Measurements from ENCODE around the gene PAPPA. TPM values are rescaled to one million over a fixed set of nuclear protein-coding genes. Genes with fewer than 3 reads are reported as not detected.

PAPPA gene
- total RNA-seq, 1 experiment from 2014 or later: 0.17 TPM

- no peak overlapping the region for H3T11ph ChIP-seq (ENCODE audit: low read length)
- H3K4me1 ChIP-seq (ENCODE audit: insufficient read depth, low read length): peaks cover 10% of the 10 kb centered on the region
- WGBS (ENCODE audit: extremely low coverage, insufficient read length, low lambda C conversion rate): no CpG with 5 or more reads among the region's 1 CpG
- no peak overlapping the region for H4K8ac ChIP-seq (replicated peaks; ENCODE audit: insufficient read length, low read depth, low read length)
- H2BK20ac ChIP-seq (ENCODE audit: low read depth, low read length, poor library complexity, severe bottlenecking): no peak overlapping the region
- H3K27me3 Mint-ChIP-seq (ENCODE audit: low read depth): peaks cover 95% of the 10 kb centered on the region
- no peaks in the 10 kb centered on the region; a peak in 1 of 7 replicates for H3K36me3 Mint-ChIP-seq (ENCODE audit: insufficient read depth in 1 of 3, low read depth in 3 of 3)
- no peak overlapping the region for H2AK5ac ChIP-seq (ENCODE audit: insufficient read length, low read length)
- no peaks in the 10 kb centered on the region; a peak in 1 of 5 replicates for H3K9me3 Mint-ChIP-seq
- no peaks in the 10 kb centered on the region for H4K20me1 ChIP-seq (ENCODE audit: control insufficient read depth, insufficient read depth, insufficient read length)
- no peak for DNase-seq
- H2BK120ac ChIP-seq (ENCODE audit: low read depth, low read length, poor library complexity, severe bottlenecking): no peak overlapping the region
- no peak overlapping the region for H4K91ac ChIP-seq (ENCODE audit: insufficient read length, low read depth, low read length)
- H2BK15ac ChIP-seq (ENCODE audit: low read depth, low read length): no peak overlapping the region
- no peak overlapping the region for H3K18ac ChIP-seq (ENCODE audit: insufficient read length, low read depth, low read length)
- H3K27me3 ChIP-seq (ENCODE audit: insufficient read depth, low read length): peaks cover 40% of the 10 kb centered on the region
- H3K9me3 ChIP-seq (ENCODE audit: control insufficient read depth, low read depth, low read length): no peaks in the 10 kb centered on the region
- no peak overlapping the region for H3K14ac ChIP-seq (ENCODE audit: insufficient read depth, low read length)
- no peaks in the 10 kb centered on the region for H3K79me1 ChIP-seq (ENCODE audit: insufficient read depth, low read depth, low read length, poor library complexity, severe bottlenecking)
- H3K4me2 ChIP-seq (ENCODE audit: insufficient read depth, insufficient read length, low read length): no peak overlapping the region
- H2AFZ ChIP-seq (ENCODE audit: low read length): no peak overlapping the region
- H3K4me3 Mint-ChIP-seq: no peak overlapping the region
- no peak overlapping the region for H3K27ac Mint-ChIP-seq
- peaks cover 66 to 76% of the 10 kb centered on the region in 2 experiments for H3K4me1 Mint-ChIP-seq
- no peak overlapping the region for H3K56ac ChIP-seq (ENCODE audit: insufficient read length, low read depth, low read length)
- no peak overlapping the region for H2BK5ac ChIP-seq (ENCODE audit: insufficient read length, low read length)
- no peak overlapping the region for H3K9ac ChIP-seq (ENCODE audit: extremely low read depth, insufficient read length, low read length)
- no peak overlapping the region for H4K5ac ChIP-seq (ENCODE audit: insufficient read length, low read depth, low read length)
- H3K4ac ChIP-seq (ENCODE audit: low read depth, low read length): no peak overlapping the region
- H3K27ac ChIP-seq (ENCODE audit: insufficient read length, low read depth, low read length): no peak overlapping the region
- no peak overlapping the region for H2BK12ac ChIP-seq (ENCODE audit: insufficient read length, low read depth, low read length)
- no peak for TF ChIP-seq CTCF (conservative IDR thresholded peaks at IDR 0.05)
- no peaks in the 10 kb centered on the region for H3K79me2 ChIP-seq (ENCODE audit: insufficient read depth, low read length)
- H3K23ac ChIP-seq (ENCODE audit: insufficient read length, low read depth, low read length): no peak overlapping the region
- no peaks in the 10 kb centered on the region for H3K23me2 ChIP-seq (ENCODE audit: insufficient read length, low read depth, low read length, poor library complexity, severe bottlenecking)
Measured at GRCh38 chr9:116278326-116278725, 124.7 kb downstream of the PAPPA start.

Measured in H9 (cell line).